Pancreas (tissue), 10 donors: ENCODE results near the gene THBS2. TPM values are rescaled to one million over a fixed set of nuclear protein-coding genes. Genes with fewer than 3 reads are reported as not detected.

ENCODE experiments used
- ATAC-seq, 4 donors: fragments of 200-7000 bp; cut with Tn5 transposase; one replicate each; pipeline versions ENCODE4 v1.8.0 to v1.9.1; 2020; ENCODE audit warnings: mild to moderate bottlenecking in 4 of 4, moderate library complexity in 4 of 4
- DNase-seq, 6 donors: peaks; one replicate each; pipeline ENCODE4 v3.0.0-alpha.2; 2020
- FAIRE-seq: peaks from 2 replicates; lab custom pipeline; 2012; peaks lifted over from hg19 to GRCh38; lab: Jason Lieb, UNC
- H3K27ac ChIP-seq, 4 donors: fragments of 200-600 bp; sonication (generic); 1 replicate in 3 of 4; 2 replicates in 1 of 4; pipeline versions ENCODE4 v1.5.0 to v1.8.0; 2020
- H3K27me3 ChIP-seq, 4 donors: fragments of 200-600 bp; one replicate each; pipeline ENCODE4 v1.8.0; 2021
- H3K36me3 ChIP-seq, 3 donors: fragments of 200-600 bp; sonication (generic) in 1 of 3; one replicate each; pipeline versions ENCODE4 v1.5.0 to v1.8.0; 2020 to 2021
- H3K4me1 ChIP-seq, 3 donors: fragments of 200-600 bp; one replicate each; pipeline ENCODE4 v1.8.0; 2021
- H3K4me3 ChIP-seq, 4 donors: fragments of 200-600 bp; sonication (generic) in 2 of 4; one replicate each; pipeline versions ENCODE4 v1.5.0 to v1.8.0; 2020 to 2021
- H3K9me3 ChIP-seq, 4 donors: fragments of 200-600 bp; one replicate each; pipeline ENCODE4 v1.8.0; 2021
- CTCF ChIP-seq, 4 donors: fragments of 200-600 bp; sonication (generic) in 3 of 4; IDR thresholded peaks; one replicate each; pipeline versions ENCODE4 v1.5.0 to v1.8.0; 2021; ENCODE audit warnings: antibody characterized with exemption in 4 of 4
- WGBS, 2 donors: extraction: QIAGEN DNeasy Blood & Tissue Kit; methylation state at CpG; one replicate each; pipeline ENCODE4 v1.1.7; 2013; 5-methylcytosine and 5-hydroxymethylcytosine counted together
- intact Hi-C, 3 donors: fragments of 100-400 bp; cut with DNase I; formaldehyde crosslinking; loops; one replicate each; pipeline versions ENCODE4 v1.11.1 to v1.14.2; 2022
- polyA plus RNA-seq, 2 donors: library from polyadenylated mRNA; stranded (reverse); fragments of 200-250 nt; gene quantifications; one replicate each; pipeline ENCODE4 v1.2.3, GENCODE V29; 2013
- total RNA-seq, 6 donors: library from RNA; stranded (reverse); fragmentation: NEBNext Ultra II Directional in 4 of 6; extraction: Animal tissue kit (Norgen Biotek cat#: 25700) in 4 of 6; gene quantifications; one replicate each; pipeline versions ENCODE4 v1.2.1 to v1.2.4, GENCODE V29; 2021 to 2023
- donor health status: healthy with polysubstance abuse.
- donor health status: DM: no; HTN: no; CAD: no; lungs with moderate emphysema.
- donor health status: DM: no; HTN: no; CAD: no.
- donor health status: control.
- donor health status: control.
- donor health status: Bipolar disorder and iron deficiency.
- donor health status: DM: yes; HTN: yes; CAD: no.
- donor health status: DM: no; HTN: no; CAD: no.
- donor health status: DM: no; HTN: no; CAD: no.
- donor health status: DM: yes; HTN: yes; CAD: no.

THBS2 gene
- total and polyA plus RNA-seq, 8 donors, result 0.96 to 39.4 (median 2.6) TPM

- WGBS, 2 donors, result 88 to 89% methylated on average over 18 of the region's 18 CpGs
- FAIRE-seq (no peak), ATAC-seq (no peak), DNase-seq (no peak)
- Histone ChIP-seq H3K27ac (no peak overlapping the region), H3K9me3 (no peaks in the 10 kb centered on the region), H3K27me3 (no peaks in the 10 kb centered on the region), H3K4me1 (no peaks in the 10 kb centered on the region), H3K4me3 (no peak overlapping the region), H3K36me3 (no peaks in the 10 kb centered on the region)
- TF ChIP-seq CTCF (IDR thresholded peaks at IDR 0.05), result no peak
- intact Hi-C loops, result no loop called here
Observed at GRCh38 chr6:169234634-169235033, 19.0 kb downstream of the THBS2 start.

- DNase-seq, result no peak
- intact Hi-C loops, result no loop called here
- no peaks in the 10 kb centered on the region for H3K9me3 ChIP-seq
- TF ChIP-seq CTCF (IDR thresholded peaks at IDR 0.05), result no peak
- FAIRE-seq, result no peak
- no peaks in the 10 kb centered on the region for H3K4me1 ChIP-seq
- no peaks in the 10 kb centered on the region for H3K36me3 ChIP-seq
- H3K4me3 ChIP-seq, result no peak overlapping the region
- WGBS, 2 donors, result 83 to 85% methylated on average over 6 of the region's 6 CpGs
- no peaks in the 10 kb centered on the region for H3K27me3 ChIP-seq
- no peak overlapping the region for H3K27ac ChIP-seq
- ATAC-seq, result no peak
Observed at GRCh38 chr6:169233832-169234231, 19.8 kb downstream of the THBS2 start.

- TF ChIP-seq CTCF (IDR thresholded peaks at IDR 0.05), result no peak
- FAIRE-seq, result no peak
- no peak overlapping the region for H3K4me3 ChIP-seq
- intact Hi-C loops, result no loop called here
- no peak for DNase-seq
- whole genome bisulfite sequencing, 2 donors, result 78 to 92% methylated on average over 13 of the region's 13 CpGs
- H3K9me3 ChIP-seq, result no peaks in the 10 kb centered on the region
- H3K27me3 ChIP-seq, result no peaks in the 10 kb centered on the region
- ATAC-seq, result no peak
- H3K4me1 ChIP-seq, result no peaks in the 10 kb centered on the region
- H3K27ac ChIP-seq, result no peak overlapping the region
- H3K36me3 ChIP-seq, result no peaks in the 10 kb centered on the region
Observed at GRCh38 chr6:169233181-169233580, 20.5 kb downstream of the THBS2 start.

- Histone ChIP-seq H3K4me3 (no peak overlapping the region), H3K27me3 (no peaks in the 10 kb centered on the region), H3K9me3 (no peaks in the 10 kb centered on the region), H3K4me1 (no peaks in the 10 kb centered on the region), H3K27ac (no peak overlapping the region), H3K36me3 (no peaks in the 10 kb centered on the region)
- 86 to 88% methylated on average over 22 of the region's 22 CpGs for WGBS, 2 donors
- no peak for DNase-seq
- FAIRE-seq, result no peak
- no peak for ATAC-seq
- intact Hi-C loops, result no loop called here
- no peak for TF ChIP-seq CTCF (IDR thresholded peaks at IDR 0.05)
Observed at GRCh38 chr6:169232507-169232931, 21.1 kb downstream of the THBS2 start.

- FAIRE-seq (no peak), DNase-seq (no peak), ATAC-seq (no peak)
- Histone ChIP-seq H3K4me1 (no peaks in the 10 kb centered on the region), H3K4me3 (no peak overlapping the region), H3K27me3 (no peaks in the 10 kb centered on the region), H3K36me3 (no peaks in the 10 kb centered on the region), H3K27ac (no peak overlapping the region), H3K9me3 (no peaks in the 10 kb centered on the region)
- TF ChIP-seq CTCF (IDR thresholded peaks at IDR 0.05), result no peak
- intact Hi-C loops, result no loop called here
- WGBS, 2 donors, result 91 to 93% methylated on average over 55 of the region's 55 CpGs
Observed at GRCh38 chr6:169231790-169232506, 21.7 kb downstream of the THBS2 start.
